A673 (cell line): ENCODE results near the gene GSG1L. TPM values are rescaled to one million over a fixed set of nuclear protein-coding genes. Genes with fewer than 3 reads are reported as not detected.

Experiments
- BruUV-seq: library from RNA; stranded (reverse); fragments of 400-500 nt; replicated peaks from 2 replicates; lab custom pipeline; 2021; lab: Mats Ljungman, UMichigan
- CTCF ChIA-PET: fragments of 300-600 bp; sonication (Branson Sonifier 250); formaldehyde crosslinking; loops from one replicate; lab custom pipeline; 2022; ENCODE audit warnings: antibody characterized with exemption; lab: Charles Lee
- POLR2A ChIA-PET: fragments of 300-600 bp; sonication (Branson Sonifier 250); formaldehyde crosslinking; loops from one replicate; lab custom pipeline; 2022; ENCODE audit warnings: antibody characterized with exemption; ENCODE audit not compliant: low non-redundant PET; lab: Charles Lee
- DNase-seq: peaks from one replicate; pipeline ENCODE4 v3.0.0-alpha.2; 2015; ENCODE audit warnings: low spot score
- H3K27ac ChIP-seq: fragments of 200-600 bp; sonication (generic); 2 replicates; pipeline ENCODE4 v1.5.1; 2016; ENCODE audit warnings: mixed run types, low read depth, mild to moderate bottlenecking, mixed read lengths, antibody characterized with exemption, low read length; ENCODE audit not compliant: poor library complexity, severe bottlenecking
- H3K27me3 ChIP-seq: fragments of 200-600 bp; sonication (generic); replicated peaks from 2 replicates; pipeline ENCODE4 v1.6.1; 2017; ENCODE audit warnings: mixed run types, low read depth, mild to moderate bottlenecking, mixed read lengths, antibody characterized with exemption, low read length; ENCODE audit not compliant: insufficient read depth, poor library complexity
- H3K36me3 ChIP-seq: fragments of 200-600 bp; sonication (generic); 2 replicates; pipeline ENCODE4 v1.6.1; 2016; ENCODE audit warnings: mixed run types, mild to moderate bottlenecking, mixed read lengths, antibody characterized with exemption, low read length; ENCODE audit not compliant: insufficient read depth, poor library complexity, severe bottlenecking
- H3K4me1 ChIP-seq: fragments of 200-600 bp; sonication (generic); 2 replicates; pipeline ENCODE4 v1.6.1; 2017; ENCODE audit warnings: mixed run types, mild to moderate bottlenecking, mixed read lengths, antibody characterized with exemption, low read length; ENCODE audit not compliant: insufficient read depth, poor library complexity, severe bottlenecking
- H3K4me3 ChIP-seq: fragments of 200-600 bp; sonication (generic); 2 replicates; pipeline ENCODE4 v1.5.1; 2016; ENCODE audit warnings: low read depth, mixed run types, mild to moderate bottlenecking, mixed read lengths, low read length; ENCODE audit not compliant: poor library complexity, severe bottlenecking
- H3K9me3 ChIP-seq: fragments of 200-600 bp; sonication (generic); 2 replicates; pipeline ENCODE4 v1.6.1; 2016; ENCODE audit warnings: mixed run types, low read depth, mild to moderate bottlenecking, mixed read lengths, antibody characterized with exemption, low read length; ENCODE audit not compliant: poor library complexity, severe bottlenecking
- EZH2 ChIP-seq: fragments of 200-600 bp; sonication (generic); IDR thresholded peaks from 2 replicates; pipeline ENCODE4 v1.6.1; 2017; ENCODE audit warnings: borderline replicate concordance, low read depth, mild to moderate bottlenecking, mixed read lengths, antibody characterized with exemption, low read length; ENCODE audit not compliant: poor library complexity, severe bottlenecking
- intact Hi-C: fragments of 100-400 bp; cut with micrococcal nuclease; formaldehyde crosslinking; loops from one replicate; pipeline ENCODE4 v1.10.0; 2022; ENCODE audit not compliant: unreplicated experiment
- total RNA-seq: library from RNA; stranded (reverse); gene quantifications from 2 replicates; pipeline ENCODE4 v1.2.3, GENCODE V29; 2021
- TF ChIP-seq, protein P1 (sequence below): fragments of 300-800, 200-600 bp; sonication (generic); conservative IDR thresholded peaks from 2 replicates; pipeline ENCODE4 v1.5.1; 2017; ENCODE audit warnings: low read depth, mild to moderate bottlenecking, antibody characterized with exemption, low read length, moderate library complexity, mixed read lengths

GSG1L gene
- total RNA-seq, 1 experiment from 2014 or later, result not detected

GRCh38 chr16:27829975-27830374 is 233.5 kb downstream of the GSG1L start:
- ChIA-PET CTCF (no interaction called here), POLR2A (no interaction called here)
- no peak for TF ChIP-seq EZH2
- TF ChIP-seq, protein P1, sequence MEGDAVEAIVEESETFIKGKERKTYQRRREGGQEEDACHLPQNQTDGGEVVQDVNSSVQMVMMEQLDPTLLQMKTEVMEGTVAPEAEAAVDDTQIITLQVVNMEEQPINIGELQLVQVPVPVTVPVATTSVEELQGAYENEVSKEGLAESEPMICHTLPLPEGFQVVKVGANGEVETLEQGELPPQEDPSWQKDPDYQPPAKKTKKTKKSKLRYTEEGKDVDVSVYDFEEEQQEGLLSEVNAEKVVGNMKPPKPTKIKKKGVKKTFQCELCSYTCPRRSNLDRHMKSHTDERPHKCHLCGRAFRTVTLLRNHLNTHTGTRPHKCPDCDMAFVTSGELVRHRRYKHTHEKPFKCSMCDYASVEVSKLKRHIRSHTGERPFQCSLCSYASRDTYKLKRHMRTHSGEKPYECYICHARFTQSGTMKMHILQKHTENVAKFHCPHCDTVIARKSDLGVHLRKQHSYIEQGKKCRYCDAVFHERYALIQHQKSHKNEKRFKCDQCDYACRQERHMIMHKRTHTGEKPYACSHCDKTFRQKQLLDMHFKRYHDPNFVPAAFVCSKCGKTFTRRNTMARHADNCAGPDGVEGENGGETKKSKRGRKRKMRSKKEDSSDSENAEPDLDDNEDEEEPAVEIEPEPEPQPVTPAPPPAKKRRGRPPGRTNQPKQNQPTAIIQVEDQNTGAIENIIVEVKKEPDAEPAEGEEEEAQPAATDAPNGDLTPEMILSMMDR, result no peak
- Histone ChIP-seq H3K27ac (no peak overlapping the region), H3K4me3 (no peak overlapping the region), H3K27me3 (peaks cover 26% of the 10 kb centered on the region), H3K4me1 (no peaks in the 10 kb centered on the region), H3K36me3 (no peaks in the 10 kb centered on the region), H3K9me3 (no peaks in the 10 kb centered on the region)
- no TSS peak for BruUV-seq
- intact Hi-C loops, result no loop called here
- no peak for DNase-seq

DNA sequence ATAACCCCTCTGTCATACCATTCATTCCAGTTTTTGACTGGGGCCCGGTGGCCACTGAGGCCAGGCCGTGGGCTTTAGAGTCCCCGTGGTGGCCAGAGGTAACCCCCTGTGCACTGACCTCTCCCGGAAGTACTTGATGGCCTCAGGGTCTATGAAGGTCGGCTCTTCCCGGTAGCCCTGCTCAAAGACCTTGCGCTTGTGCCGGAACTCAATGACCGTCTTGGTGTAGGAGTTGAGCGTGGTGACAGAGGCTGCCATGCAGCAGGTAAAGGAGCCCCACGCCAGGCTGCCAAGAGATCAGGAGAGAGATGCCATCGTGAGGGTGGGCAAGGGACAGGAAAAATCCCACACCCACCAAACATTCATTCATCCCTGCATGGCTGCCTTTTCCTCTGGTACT is 234.8 kb downstream of the GSG1L start:
- CTCF ChIA-PET, result no interaction called here
- peaks cover 22% of the 10 kb centered on the region for H3K27me3 ChIP-seq
- intact Hi-C loops, result no loop called here
- H3K27ac ChIP-seq, result no peak overlapping the region
- BruUV-seq, result no TSS peak
- no peaks in the 10 kb centered on the region for H3K4me1 ChIP-seq
- TF ChIP-seq, protein P1, result no peak
- no peak for TF ChIP-seq EZH2
- DNase-seq, result no peak
- POLR2A ChIA-PET, result no interaction called here
- H3K9me3 ChIP-seq, result no peaks in the 10 kb centered on the region
- no peaks in the 10 kb centered on the region for H3K36me3 ChIP-seq
- no peak overlapping the region for H3K4me3 ChIP-seq

DNA sequence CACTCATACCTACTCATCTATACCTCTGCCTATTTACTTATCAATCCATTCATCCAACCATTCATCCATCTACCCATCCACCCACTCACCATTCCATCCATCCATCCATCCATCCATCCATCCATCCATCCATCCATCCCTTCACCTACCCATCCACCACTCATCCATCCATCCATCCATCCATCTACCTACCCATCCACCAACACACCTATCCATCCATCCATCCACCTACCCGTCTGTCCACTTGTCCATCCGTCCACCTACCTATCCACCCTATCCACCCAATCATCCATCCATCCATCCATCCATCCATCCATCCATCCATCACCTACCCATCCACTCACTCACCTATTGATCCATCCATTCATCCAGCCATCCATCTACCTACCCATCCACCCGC is 235.7 kb downstream of the GSG1L start:
- H3K27ac ChIP-seq, result no peak overlapping the region
- peaks cover 18% of the 10 kb centered on the region for H3K27me3 ChIP-seq
- no peak for DNase-seq
- ChIA-PET CTCF (no interaction called here), POLR2A (no interaction called here)
- no peaks in the 10 kb centered on the region for H3K9me3 ChIP-seq
- H3K36me3 ChIP-seq, result no peaks in the 10 kb centered on the region
- no peak overlapping the region for H3K4me3 ChIP-seq
- BruUV-seq, result no TSS peak
- intact Hi-C loops, result no loop called here
- TF ChIP-seq, protein P1, result no peak
- TF ChIP-seq EZH2, result no peak
- H3K4me1 ChIP-seq, result no peaks in the 10 kb centered on the region
